H1 (cell line): ENCODE data around the gene AFF4. TPM values are rescaled to one million over a fixed set of nuclear protein-coding genes. Genes with fewer than 3 reads are reported as not detected.
"Not testable (repeated sequence)": the region's sequence is repeated elsewhere in the genome, so short reads cannot be mapped to it uniquely, and the experiment has no call there.

ENCODE experiments used
- CTCF ChIA-PET: fragments of 300-600 bp; sonication (Branson Sonifier 250); formaldehyde crosslinking; loops from one replicate; lab custom pipeline; 2021; ENCODE audit not compliant: partially characterized antibody; lab: Charles Lee
- POLR2A ChIA-PET: fragments of 300-600 bp; sonication (Branson Sonifier 250); formaldehyde crosslinking; loops from one replicate; lab custom pipeline; 2021; ENCODE audit warnings: inconsistent platforms; ENCODE audit not compliant: partially characterized antibody; lab: Charles Lee
- DNase-seq, 2 experiments: peaks; one replicate each; pipeline versions ENCODE4 v3.0.0 to v3.0.0-alpha.2; 2010 to 2022; ENCODE audit warnings: low spot score in 2 of 2, low read depth in 1 of 2, mixed read lengths in 1 of 2
- FAIRE-seq: peaks from 2 replicates; lab custom pipeline; 2011; peaks lifted over from hg19 to GRCh38; lab: Jason Lieb, UNC
- H2AFZ ChIP-seq: 2 replicates; pipeline ENCODE4 v1.8.1; 2012; ENCODE audit warnings: low read length, inconsistent platforms
- H2AK5ac ChIP-seq: 2 replicates; pipeline ENCODE4 v1.6.1; 2013; ENCODE audit warnings: low read depth, low read length
- H2BK120ac ChIP-seq: replicated peaks from 2 replicates; pipeline ENCODE3; 2013; ENCODE audit warnings: low read depth, low read length, inconsistent platforms
- H2BK12ac ChIP-seq: 2 replicates; pipeline ENCODE4 v1.6.1; 2013; ENCODE audit warnings: low read depth, low read length
- H2BK15ac ChIP-seq: 2 replicates; pipeline ENCODE4 v1.6.1; 2013; ENCODE audit warnings: low read length
- H2BK20ac ChIP-seq: 2 replicates; pipeline ENCODE4 v1.6.1; 2013; ENCODE audit warnings: low read length
- H2BK5ac ChIP-seq: 2 replicates; pipeline ENCODE4 v1.6.1; 2013; ENCODE audit warnings: low read depth, low read length
- H3K14ac ChIP-seq: 2 replicates; pipeline ENCODE4 v1.6.1; 2013; ENCODE audit warnings: inconsistent platforms; ENCODE audit not compliant: insufficient read length
- H3K18ac ChIP-seq: 2 replicates; pipeline ENCODE4 v1.6.1; 2013; ENCODE audit warnings: low read length; ENCODE audit errors: extremely low read depth
- H3K23ac ChIP-seq: 2 replicates; pipeline ENCODE4 v1.6.1; 2013; ENCODE audit warnings: inconsistent platforms; ENCODE audit not compliant: insufficient read length
- H3K23me2 ChIP-seq: 2 replicates; pipeline ENCODE4 v1.6.1; 2013; ENCODE audit warnings: low read depth, low read length
- H3K27ac ChIP-seq: 2 replicates; pipeline ENCODE4 v1.6.1; 2011; ENCODE audit warnings: low read depth, low read length, inconsistent platforms
- H3K27me3 ChIP-seq, 4 experiments: replicated peaks in 1 of 4; 1 replicate in 1 of 4; 2 replicates in 3 of 4; pipeline versions ENCODE4 v1.6.1 to v1.8.1; 2011 to 2013; ENCODE audit warnings: low read length in 3 of 4, mild to moderate bottlenecking in 3 of 4, inconsistent platforms in 2 of 4, mixed read lengths in 2 of 4, moderate library complexity in 1 of 4; ENCODE audit not compliant: control insufficient read depth in 3 of 4, insufficient read depth in 3 of 4; ENCODE audit errors: extremely low read depth in 1 of 4
- H3K36me3 ChIP-seq, 4 experiments: 2 replicates each; pipeline versions ENCODE4 v1.6.1 to v1.8.1; 2011 to 2013; ENCODE audit warnings: mild to moderate bottlenecking in 4 of 4, low read length in 3 of 4, moderate library complexity in 2 of 4, control low read depth in 1 of 4, inconsistent platforms in 1 of 4; ENCODE audit not compliant: insufficient read depth in 4 of 4, control insufficient read depth in 2 of 4
- H3K4ac ChIP-seq: replicated peaks from 2 replicates; pipeline ENCODE3; 2013; ENCODE audit warnings: low read length, low read depth, mixed read lengths, inconsistent platforms; ENCODE audit not compliant: insufficient read length
- H3K4me1 ChIP-seq, 4 experiments: replicated peaks in 1 of 4; 1 replicate in 1 of 4; 2 replicates in 3 of 4; pipeline versions ENCODE4 v1.6.1 to v1.8.1; 2011 to 2013; ENCODE audit warnings: low read length in 3 of 4, inconsistent platforms in 2 of 4, mixed read lengths in 1 of 4; ENCODE audit not compliant: insufficient read depth in 4 of 4, control insufficient read depth in 3 of 4
- H3K4me2 ChIP-seq, 2 experiments: 2 replicates each; pipeline versions ENCODE4 v1.6.1 to v1.8.1; 2011 to 2013; ENCODE audit warnings: low read depth in 2 of 2, low read length in 2 of 2, control low read depth in 1 of 2, inconsistent platforms in 1 of 2, mild to moderate bottlenecking in 1 of 2; ENCODE audit not compliant: insufficient read depth in 1 of 2
- H3K4me3 ChIP-seq, 4 experiments: fragments of 200-600, 300-600 bp in 1 of 4; sonication (generic), shearing (Covaris generic), sonication (Bioruptor Twin) in 1 of 4; 2 replicates each; pipeline versions ENCODE4 v1.5.1 to v1.8.1; 2011 to 2016; ENCODE audit warnings: low read length in 4 of 4, low read depth in 3 of 4, control low read depth in 2 of 4, inconsistent platforms in 2 of 4, mild to moderate bottlenecking in 2 of 4, mixed read lengths in 1 of 4, moderate library complexity in 1 of 4; ENCODE audit not compliant: insufficient read depth in 2 of 4; ENCODE audit errors: extremely low read depth in 1 of 4
- H3K56ac ChIP-seq: replicated peaks from 2 replicates; pipeline ENCODE3; 2013; ENCODE audit warnings: low read depth, mild to moderate bottlenecking, mixed read lengths, low read length, inconsistent platforms; ENCODE audit not compliant: insufficient read length
- H3K79me1 ChIP-seq: 2 replicates; pipeline ENCODE4 v1.6.1; 2013; ENCODE audit warnings: low read depth, low read length, control low read depth
- H3K79me2 ChIP-seq, 2 experiments: 2 replicates each; pipeline versions ENCODE4 v1.6.1 to v1.8.1; 2012 to 2013; ENCODE audit warnings: low read length in 2 of 2, mild to moderate bottlenecking in 2 of 2, inconsistent platforms in 1 of 2; ENCODE audit not compliant: insufficient read depth in 2 of 2, control insufficient read depth in 1 of 2
- H3K9ac ChIP-seq, 4 experiments: replicated peaks in 1 of 4; 1 replicate in 1 of 4; 2 replicates in 3 of 4; pipeline versions ENCODE4 v1.6.1 to v1.8.1; 2011 to 2013; ENCODE audit warnings: low read depth in 3 of 4, low read length in 3 of 4, control low read depth in 2 of 4, mild to moderate bottlenecking in 2 of 4, moderate library complexity in 2 of 4, inconsistent platforms in 1 of 4; ENCODE audit errors: extremely low read depth in 1 of 4
- H3K9me3 ChIP-seq, 2 experiments: 2 replicates each; pipeline versions ENCODE4 v1.6.1 to v1.8.1; 2012 to 2013; ENCODE audit warnings: mild to moderate bottlenecking in 2 of 2, moderate library complexity in 2 of 2, control low read depth in 1 of 2, inconsistent platforms in 1 of 2, low read depth in 1 of 2, low read length in 1 of 2, mixed read lengths in 1 of 2; ENCODE audit not compliant: insufficient read depth in 2 of 2
- H4K20me1 ChIP-seq, 2 experiments: replicated peaks in 1 of 2; 2 replicates each; pipeline versions ENCODE3 to v1.8.1; 2011 to 2013; ENCODE audit warnings: inconsistent platforms in 2 of 2, low read length in 2 of 2, mild to moderate bottlenecking in 1 of 2; ENCODE audit not compliant: insufficient read depth in 2 of 2, control insufficient read depth in 1 of 2
- H4K5ac ChIP-seq: 2 replicates; pipeline ENCODE4 v1.6.1; 2013; ENCODE audit warnings: low read length, low read depth, mixed read lengths, inconsistent platforms; ENCODE audit not compliant: insufficient read length
- H4K8ac ChIP-seq: 2 replicates; pipeline ENCODE4 v1.8.0; 2013; ENCODE audit warnings: mild to moderate bottlenecking, moderate library complexity, low read length, inconsistent platforms; ENCODE audit not compliant: insufficient read depth; ENCODE audit errors: extremely low read depth
- H4K91ac ChIP-seq: replicated peaks from 2 replicates; pipeline ENCODE3; 2013; ENCODE audit warnings: low read length, mixed read lengths, inconsistent platforms; ENCODE audit not compliant: insufficient read length
- WGBS, 2 experiments: shearing (Covaris generic) in 1 of 2; methylation state at CpG; one replicate each; pipeline versions ENCODE4 v1.1.6 to v1.1.7; 2013 to 2015; ENCODE audit warnings: low lambda C conversion rate in 2 of 2, mixed read lengths in 2 of 2, inconsistent platforms in 1 of 2, low coverage in 1 of 2, missing lambda C conversion rate in 1 of 2; ENCODE audit not compliant: insufficient replicate concordance in 2 of 2, insufficient coverage in 1 of 2, insufficient read length in 1 of 2; ENCODE audit errors: extremely low coverage in 1 of 2, missing lambda C conversion rate in 1 of 2; 5-methylcytosine and 5-hydroxymethylcytosine counted together
- polyA plus RNA-seq, 7 experiments: library from polyadenylated mRNA; depleted of rRNA in 3 of 7; stranded (reverse) in 5 of 7; unstranded in 2 of 7; fragments of >200 nt in 5 of 7; fragments of 200-250 nt in 2 of 7; gene quantifications; 1 replicate in 5 of 7; 2 replicates in 1 of 7; 4 replicates in 1 of 7; pipeline versions ENCODE4 v1.2.1 to v1.2.3, GENCODE V29; 2011 to 2013; ENCODE audit warnings: missing spikeins in 2 of 7, mixed read lengths in 2 of 7
- total RNA-seq: library from RNA; stranded (reverse); fragmentation: NEBNext Ultra II Directional; extraction: Animal tissue kit (Norgen Biotek cat#: 25700); gene quantifications from 2 replicates; pipeline ENCODE4 v1.2.1, GENCODE V29; 2021

AFF4 gene
- total and polyA plus RNA-seq, 2 of the 8 experiments (the other 6 are each of a cell fraction or from before 2014, with no cell fraction given) = 12.0 to 61.4 TPM

DNA sequence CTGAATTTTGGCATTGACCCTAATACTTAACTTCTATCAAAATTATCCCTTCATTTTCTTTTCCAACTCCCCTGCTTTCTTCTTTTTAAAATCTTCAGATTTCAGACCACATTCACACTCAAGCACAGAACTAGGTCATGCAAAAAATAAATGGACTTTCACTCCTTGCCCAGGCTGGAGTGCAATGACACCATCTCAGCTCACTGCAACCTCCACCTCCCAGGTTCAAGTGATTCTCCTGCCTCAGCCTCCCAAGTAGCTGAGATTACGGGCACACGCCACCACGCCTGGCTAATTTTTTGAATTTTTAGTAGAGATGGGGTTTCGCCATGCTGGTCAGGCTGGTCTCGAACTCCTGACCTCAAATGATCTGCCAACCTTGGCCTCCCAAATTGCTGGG, 108.4 kb downstream of the AFF4 start:
- H3K9ac ChIP-seq, H3K23me2 ChIP-seq, H3K79me1 ChIP-seq, H3K9me3 ChIP-seq, H4K20me1 ChIP-seq, H3K27ac ChIP-seq, H2AK5ac ChIP-seq, H3K14ac ChIP-seq, FAIRE-seq, H3K27me3 ChIP-seq, H2BK5ac ChIP-seq, H3K4me3 ChIP-seq, H3K18ac ChIP-seq, DNase-seq, H2BK20ac ChIP-seq, H2BK120ac ChIP-seq, H3K36me3 ChIP-seq, H3K4me2 ChIP-seq, H2AFZ ChIP-seq, H4K8ac ChIP-seq, H2BK12ac ChIP-seq, H3K4ac ChIP-seq, H3K23ac ChIP-seq, H4K5ac ChIP-seq, H3K4me1 ChIP-seq, H3K79me2 ChIP-seq, H4K91ac ChIP-seq, H2BK15ac ChIP-seq, H3K56ac ChIP-seq: not testable (repeated sequence)
- ChIA-PET CTCF (interaction anchor here (0.6 to 32.2 kb wide), 6 partner anchors 10 to 393 kb away, joined by 3 to 465 read pairs (median 4); partner anchors contain the start of genes GDF9, SHROOM1 and UQCRQ), POLR2A (interaction anchor here (0.8 to 1.6 kb wide), 3 partner anchors 10 to 32 kb away, joined by 3 to 6 read pairs (median 4); partner anchors contain the start of gene UQCRQ)
- 97% methylated on average over 5 of the region's 5 CpGs; no CpG with 5 or more reads in 1 of the 2 experiments for WGBS, 2 experiments
